DND-41 (cell line): ENCODE data around the gene SETD6.

ENCODE experiments used
- ATAC-seq: fragments of 200-7000 bp; cut with Tn5 transposase; 3 replicates; pipeline ENCODE4 v1.9.1; 2021; ENCODE audit warnings: low read depth; ENCODE audit not compliant: insufficient read depth
- DNase-seq: peaks from one replicate; pipeline ENCODE4 v3.0.0-alpha.2; 2020
- H2AFZ ChIP-seq: 2 replicates; pipeline ENCODE4 v1.6.0; 2012; ENCODE audit warnings: low read depth, low read length
- H3K27ac ChIP-seq: 2 replicates; pipeline ENCODE4 v1.5.1; 2012; ENCODE audit warnings: low read length, inconsistent platforms
- H3K27me3 ChIP-seq: fragments of 200-600 bp; sonication (generic); 2 replicates; pipeline ENCODE4 v1.6.0; 2012; ENCODE audit warnings: low read length, mild to moderate bottlenecking, inconsistent platforms; ENCODE audit not compliant: insufficient read depth, poor library complexity
- H3K36me3 ChIP-seq: 2 replicates; pipeline ENCODE4 v1.5.1; 2012; ENCODE audit warnings: low read length, inconsistent platforms; ENCODE audit not compliant: insufficient read depth
- H3K4me1 ChIP-seq: 2 replicates; pipeline ENCODE4 v1.5.1; 2012; ENCODE audit warnings: mild to moderate bottlenecking, low read length; ENCODE audit not compliant: insufficient read depth
- H3K4me2 ChIP-seq: 2 replicates; pipeline ENCODE4 v1.6.0; 2012; ENCODE audit warnings: mild to moderate bottlenecking, moderate library complexity, low read length, inconsistent platforms; ENCODE audit not compliant: insufficient read depth
- H3K4me3 ChIP-seq, 2 experiments: fragments of 200-600 bp in 1 of 2; shearing (Covaris generic) in 1 of 2; 2 replicates each; pipeline ENCODE4 v1.5.1; 2012 to 2016; ENCODE audit warnings: inconsistent platforms in 2 of 2, low read length in 2 of 2, mild to moderate bottlenecking in 2 of 2, low read depth in 1 of 2, moderate library complexity in 1 of 2
- H3K79me2 ChIP-seq: 2 replicates; pipeline ENCODE4 v1.6.0; 2012; ENCODE audit warnings: low read length, inconsistent platforms; ENCODE audit not compliant: insufficient read depth
- H3K9ac ChIP-seq: 2 replicates; pipeline ENCODE4 v1.6.0; 2012; ENCODE audit warnings: low read depth, mild to moderate bottlenecking, inconsistent platforms, low read length, moderate library complexity
- H3K9me3 ChIP-seq: 2 replicates; pipeline ENCODE4 v1.5.1; 2012; ENCODE audit warnings: low read length, moderate library complexity, mild to moderate bottlenecking, inconsistent platforms; ENCODE audit not compliant: insufficient read depth, severe bottlenecking
- H4K20me1 ChIP-seq: 2 replicates; pipeline ENCODE4 v1.6.0; 2012; ENCODE audit warnings: low read length; ENCODE audit not compliant: insufficient read depth
- EZH2 ChIP-seq: IDR thresholded peaks from 3 replicates; pipeline ENCODE4 v1.6.1; 2012; ENCODE audit warnings: borderline replicate concordance, low read depth, mild to moderate bottlenecking, moderate library complexity, low read length, inconsistent platforms; ENCODE audit not compliant: severe bottlenecking
- TF ChIP-seq, protein P1 (sequence below): IDR thresholded peaks from 2 replicates; pipeline ENCODE4 v1.5.1; 2012; ENCODE audit warnings: borderline replicate concordance, low read length, moderate library complexity, mild to moderate bottlenecking; ENCODE audit not compliant: poor library complexity, severe bottlenecking; ENCODE audit errors: extremely low read depth

Gene SETD6

DNA sequence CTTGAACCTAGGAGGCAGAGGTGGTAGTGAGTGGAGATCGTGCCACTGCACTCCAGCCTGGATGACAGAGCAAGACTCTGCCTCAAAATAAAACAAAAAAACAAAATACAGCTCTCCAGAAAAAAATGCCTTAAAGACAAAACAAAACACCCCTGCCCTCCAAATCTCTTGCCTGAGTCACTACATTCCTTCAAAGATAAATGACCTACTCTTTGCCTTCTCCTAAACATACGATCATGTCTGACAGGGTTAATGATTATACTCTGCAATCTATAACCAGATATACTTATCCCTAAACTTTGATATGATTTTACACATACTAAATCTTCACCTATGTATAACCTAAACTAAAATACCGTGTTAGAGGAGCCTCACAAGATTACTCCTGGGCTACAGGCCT is 1.4 kb upstream of the SETD6 start:
- Histone ChIP-seq H3K36me3 (peaks cover 55% of the 10 kb centered on the region), H3K4me2 (no peak overlapping the region), H3K9ac (no peak overlapping the region), H3K27me3 (no peaks in the 10 kb centered on the region), H3K4me3 (no peak overlapping the region), H3K79me2 (no peaks in the 10 kb centered on the region), H3K27ac (no peak overlapping the region), H2AFZ (no peak overlapping the region), H3K9me3 (no peaks in the 10 kb centered on the region), H4K20me1 (peaks cover 29% of the 10 kb centered on the region), H3K4me1 (no peaks in the 10 kb centered on the region)
- ATAC-seq (no peak), DNase-seq (no peak)
- TF ChIP-seq EZH2 = no peak
- TF ChIP-seq, protein P1, sequence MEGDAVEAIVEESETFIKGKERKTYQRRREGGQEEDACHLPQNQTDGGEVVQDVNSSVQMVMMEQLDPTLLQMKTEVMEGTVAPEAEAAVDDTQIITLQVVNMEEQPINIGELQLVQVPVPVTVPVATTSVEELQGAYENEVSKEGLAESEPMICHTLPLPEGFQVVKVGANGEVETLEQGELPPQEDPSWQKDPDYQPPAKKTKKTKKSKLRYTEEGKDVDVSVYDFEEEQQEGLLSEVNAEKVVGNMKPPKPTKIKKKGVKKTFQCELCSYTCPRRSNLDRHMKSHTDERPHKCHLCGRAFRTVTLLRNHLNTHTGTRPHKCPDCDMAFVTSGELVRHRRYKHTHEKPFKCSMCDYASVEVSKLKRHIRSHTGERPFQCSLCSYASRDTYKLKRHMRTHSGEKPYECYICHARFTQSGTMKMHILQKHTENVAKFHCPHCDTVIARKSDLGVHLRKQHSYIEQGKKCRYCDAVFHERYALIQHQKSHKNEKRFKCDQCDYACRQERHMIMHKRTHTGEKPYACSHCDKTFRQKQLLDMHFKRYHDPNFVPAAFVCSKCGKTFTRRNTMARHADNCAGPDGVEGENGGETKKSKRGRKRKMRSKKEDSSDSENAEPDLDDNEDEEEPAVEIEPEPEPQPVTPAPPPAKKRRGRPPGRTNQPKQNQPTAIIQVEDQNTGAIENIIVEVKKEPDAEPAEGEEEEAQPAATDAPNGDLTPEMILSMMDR = no peak

DNA sequence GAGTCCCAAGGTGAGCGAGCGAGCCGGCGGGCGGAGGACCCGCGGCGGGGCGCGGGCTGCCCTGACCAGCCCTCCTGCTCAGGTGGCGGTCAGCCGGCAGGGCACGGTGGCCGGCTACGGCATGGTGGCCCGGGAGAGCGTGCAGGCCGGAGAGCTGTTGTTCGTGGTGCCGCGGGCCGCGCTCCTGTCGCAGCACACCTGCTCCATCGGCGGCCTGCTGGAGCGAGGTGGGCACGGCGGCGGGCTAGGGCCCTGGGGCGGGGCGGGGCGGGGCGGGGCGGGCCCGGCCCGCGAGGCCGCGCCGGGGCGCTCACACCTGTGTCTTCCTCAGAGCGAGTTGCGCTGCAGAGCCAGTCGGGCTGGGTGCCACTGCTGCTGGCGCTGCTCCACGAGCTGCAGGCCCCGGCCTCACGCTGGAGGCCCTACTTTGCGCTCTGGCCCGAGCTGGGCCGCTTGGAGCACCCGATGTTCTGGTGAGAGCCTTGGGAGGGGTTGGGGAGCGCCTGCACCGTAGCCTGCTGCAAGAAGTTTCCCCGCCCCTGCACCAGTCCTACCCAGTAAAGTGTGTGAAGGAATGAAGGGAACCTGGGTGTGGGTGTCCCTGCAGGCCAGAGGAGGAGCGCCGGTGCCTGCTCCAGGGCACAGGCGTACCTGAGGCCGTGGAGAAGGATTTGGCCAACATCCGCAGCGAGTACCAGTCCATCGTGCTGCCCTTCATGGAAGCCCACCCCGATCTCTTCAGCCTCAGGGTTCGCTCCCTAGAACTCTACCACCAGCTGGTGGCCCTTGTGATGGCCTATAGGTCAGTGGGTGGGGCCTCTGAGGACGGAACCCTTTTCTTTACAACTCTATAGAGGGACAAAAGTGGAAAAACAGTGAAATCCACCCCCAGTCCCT is 802 bp downstream of the SETD6 start:
- Histone ChIP-seq H3K4me2 (no peak overlapping the region), H2AFZ (no peak overlapping the region), H4K20me1 (peaks cover 24% of the 10 kb centered on the region), H3K27me3 (no peaks in the 10 kb centered on the region), H3K4me1 (no peaks in the 10 kb centered on the region), H3K79me2 (no peaks in the 10 kb centered on the region), H3K27ac (no peak overlapping the region), H3K4me3 (no peak overlapping the region), H3K36me3 (peaks cover 76% of the 10 kb centered on the region), H3K9ac (no peak overlapping the region), H3K9me3 (no peaks in the 10 kb centered on the region)
- no peak for TF ChIP-seq EZH2
- TF ChIP-seq, protein P1 = no peak
- ATAC-seq (no peak), DNase-seq (no peak)

DNA sequence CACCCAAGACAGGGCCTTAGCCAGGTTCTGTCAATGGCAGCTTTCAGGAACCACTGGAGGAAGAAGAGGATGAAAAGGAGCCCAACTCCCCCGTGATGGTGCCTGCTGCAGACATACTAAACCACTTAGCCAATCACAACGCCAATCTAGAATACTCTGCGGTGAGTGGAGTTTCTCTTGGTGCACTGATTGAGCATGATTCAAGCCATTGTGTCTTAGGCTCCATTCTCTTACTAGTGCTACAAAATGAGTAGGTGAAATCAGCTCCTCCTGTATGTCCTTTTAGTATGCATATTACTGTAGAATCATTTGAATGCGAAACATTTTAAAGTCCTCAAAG is 1.4 kb downstream of the SETD6 start:
- Histone ChIP-seq H3K9ac (no peak overlapping the region), H3K4me3 (no peak overlapping the region)

More for the DNA sequence above, 1.4 kb downstream of the SETD6 start:
- H3K9me3 ChIP-seq = no peaks in the 10 kb centered on the region
- H3K79me2 ChIP-seq = no peaks in the 10 kb centered on the region
- H3K27ac ChIP-seq = no peak overlapping the region
- H2AFZ ChIP-seq = no peak overlapping the region
- no peak overlapping the region for H3K4me2 ChIP-seq
- DNase-seq (no peak), ATAC-seq (no peak)
- H4K20me1 ChIP-seq = peaks cover 21% of the 10 kb centered on the region
- H3K36me3 ChIP-seq = peaks cover 76% of the 10 kb centered on the region
- H3K4me1 ChIP-seq = no peaks in the 10 kb centered on the region
- TF ChIP-seq, protein P1 = no peak
- TF ChIP-seq EZH2 = no peak
- no peaks in the 10 kb centered on the region for H3K27me3 ChIP-seq
